PC-3 (cell line): ENCODE results near the gene NIM1K. TPM values are rescaled to one million over a fixed set of nuclear protein-coding genes. Genes with fewer than 3 reads are reported as not detected.

Experiments used
- total RNA-seq: library from RNA; depleted of rRNA; stranded (reverse); fragments of >200 nt; gene quantifications from 2 replicates; pipeline ENCODE4 v1.2.3, GENCODE V29; 2014; rRNA removed

Gene NIM1K
- total RNA-seq, 1 experiment from 2014 or later: 0.26 TPM

Other genes starting within 250 kb of the NIM1K start
- gene ANXA2R, start 151.9 kb upstream of the NIM1K start, total RNA-seq: 4.8 and 8.9 TPM in 2 replicates
- 37.3 and 41.5 TPM in 2 replicates for gene ZNF131, start 71.3 kb upstream of the NIM1K start, total RNA-seq
- 31.4 and 39.7 TPM in 2 replicates for gene HMGCS1, start 121.2 kb downstream of the NIM1K start, total RNA-seq
- 8.1 and 8.5 TPM in 2 replicates for gene CCL28, start 220.2 kb downstream of the NIM1K start, total RNA-seq